Suprapubic skin (tissue), 4 donors: ENCODE results near the gene HEMGN.

Experiments
- CTCF ChIP-seq, 2 donors: fragments of 200-600 bp in 1 of 2; fragments of 450-650 bp in 1 of 2; sonication (generic) in 1 of 2; IDR thresholded peaks; one replicate each; pipeline ENCODE4 v1.5.1; 2016 to 2019; ENCODE audit warnings: antibody characterized with exemption in 2 of 2, mild to moderate bottlenecking in 1 of 2, moderate library complexity in 1 of 2
- POLR2A ChIP-seq, 2 donors: fragments of 450-650 bp; IDR thresholded peaks; one replicate each; pipeline ENCODE4 v1.6.1; 2017; ENCODE audit warnings: antibody characterized with exemption in 2 of 2, mild to moderate bottlenecking in 2 of 2, moderate library complexity in 2 of 2
- POLR2AphosphoS5 ChIP-seq, 3 donors: sonication (generic); formaldehyde crosslinking; IDR thresholded peaks; one replicate each; pipeline ENCODE4 v1.6.1; 2017; ENCODE audit warnings: antibody characterized with exemption in 3 of 3

- TF ChIP-seq CTCF (IDR thresholded peaks at IDR 0.05) (no peak), POLR2AphosphoS5 (IDR thresholded peaks at IDR 0.05) (no peak), POLR2A (IDR thresholded peaks at IDR 0.05) (no peak)
Measured at GRCh38 chr9:97940233-97940632, 2.3 kb upstream of the HEMGN start.
